HepG2 (cell line): ENCODE data around the gene SIRPA. TPM values are rescaled to one million over a fixed set of nuclear protein-coding genes. Genes with fewer than 3 reads are reported as not detected.
A peak's percentile ranks its signal among the peaks of the same experiment; 100 is the strongest.

ENCODE experiments used
- AGO2 ChIP-seq: fragments of 200-400 bp; formaldehyde crosslinking; optimal IDR thresholded peaks from 2 replicates; pipeline ENCODE3; 2017; ENCODE audit warnings: mild to moderate bottlenecking, low read depth, low read length, moderate library complexity
- ETV5 ChIP-seq: IDR thresholded peaks from 2 replicates; pipeline ENCODE4 v1.6.1; 2018; ENCODE audit warnings: missing biosample characterization, missing genetic modification reagents, inconsistent platforms, borderline replicate concordance
- HNF1A ChIP-seq, 2 experiments: sonication (generic) in 1 of 2; formaldehyde crosslinking in 1 of 2; IDR thresholded peaks; 2 replicates each; pipeline versions ENCODE4 v1.4.0 to v1.6.1; 2016 to 2020; ENCODE audit warnings: borderline replicate concordance in 1 of 2, low read depth in 1 of 2, mild to moderate bottlenecking in 1 of 2, missing genetic modification reagents in 1 of 2
- NCOA2 ChIP-seq: sonication (generic); formaldehyde crosslinking; IDR thresholded peaks from 2 replicates; pipeline ENCODE4 v1.8.0; 2022; ENCODE audit warnings: inconsistent platforms
- NFIB ChIP-seq: sonication (generic); formaldehyde crosslinking; IDR thresholded peaks from 2 replicates; pipeline ENCODE4 v1.9.0; 2021; ENCODE audit warnings: missing genetic modification reagents, mild to moderate bottlenecking, borderline replicate concordance
- NRL ChIP-seq: sonication (generic); formaldehyde crosslinking; IDR thresholded peaks from 2 replicates; pipeline ENCODE4 v1.5.0; 2020; ENCODE audit warnings: missing genetic modification reagents, mild to moderate bottlenecking, moderate library complexity, borderline replicate concordance
- SMC3 ChIP-seq: IDR thresholded peaks from 2 replicates; pipeline ENCODE4 v1.6.1; 2011; ENCODE audit warnings: low read length, improper control_type of control experiment
- TRIM24 ChIP-seq: sonication (generic); formaldehyde crosslinking; IDR thresholded peaks from 2 replicates; pipeline ENCODE4 v1.8.0; 2022; ENCODE audit warnings: mild to moderate bottlenecking, missing genetic modification reagents
- ZNF136 ChIP-seq: sonication (generic); formaldehyde crosslinking; IDR thresholded peaks from 2 replicates; pipeline ENCODE4 v1.8.1; 2022; ENCODE audit warnings: low read depth, mild to moderate bottlenecking, moderate library complexity, missing genetic modification reagents
- ZNF207 ChIP-seq: fragments of 450-650 bp; IDR thresholded peaks from 2 replicates; pipeline ENCODE4 v1.6.1; 2016; ENCODE audit warnings: antibody characterized with exemption, borderline replicate concordance
- ZNF570 ChIP-seq: sonication (generic); formaldehyde crosslinking; IDR thresholded peaks from 2 replicates; pipeline ENCODE4 v1.4.0; 2020; ENCODE audit warnings: mild to moderate bottlenecking, missing genetic modification reagents, borderline replicate concordance
- ZNF7 ChIP-seq: IDR thresholded peaks from 2 replicates; pipeline ENCODE4 v1.6.1; 2016; ENCODE audit warnings: missing biosample characterization, missing genetic modification reagents
- ZNF724P ChIP-seq: sonication (generic); formaldehyde crosslinking; IDR thresholded peaks from 2 replicates; pipeline ENCODE4 v1.8.0; 2022; ENCODE audit warnings: missing genetic modification reagents, borderline replicate concordance
- ZNF850 ChIP-seq: sonication (generic); formaldehyde crosslinking; conservative IDR thresholded peaks from 2 replicates; pipeline ENCODE4 v1.9.0; 2021; ENCODE audit warnings: mild to moderate bottlenecking, missing genetic modification reagents
- ZSCAN29 ChIP-seq: sonication (generic); formaldehyde crosslinking; conservative IDR thresholded peaks from 2 replicates; pipeline ENCODE4 v1.4.0; 2020; ENCODE audit warnings: mild to moderate bottlenecking, missing genetic modification reagents
- polyA plus RNA-seq, 8 experiments: library from polyadenylated mRNA; depleted of rRNA in 3 of 8; stranded (reverse) in 7 of 8; unstranded in 1 of 8; fragments of >200 nt; fragmentation: Illumina TruSeq in 4 of 8; extraction: Trizol in 4 of 8; gene quantifications; 2 replicates each; pipeline versions ENCODE4 v1.2.1 to v1.2.3, GENCODE V29; 2011 to 2016; ENCODE audit warnings: low read depth in 4 of 8, missing spikeins in 1 of 8, mixed read lengths in 1 of 8; ENCODE audit not compliant: insufficient read depth in 1 of 8
- total RNA-seq, 5 experiments: library from RNA; depleted of rRNA; stranded (reverse); fragments of >200 nt; fragmentation: Illumina TruSeq; extraction: Trizol; gene quantifications; 2 replicates each; pipeline ENCODE4 v1.2.3, GENCODE V29; 2016; ENCODE audit warnings: low read depth in 1 of 5
- TF ChIP-seq, protein P1 (sequence below): sonication (generic); formaldehyde crosslinking; IDR thresholded peaks from 2 replicates; pipeline ENCODE4 v1.4.0; 2020; ENCODE audit warnings: mild to moderate bottlenecking, missing genetic modification reagents

Gene SIRPA
- total and polyA plus RNA-seq, 2 of the 13 experiments (the other 11 are each of a cell fraction or from before 2014, with no cell fraction given), result 7.2 to 17.6 TPM

DNA sequence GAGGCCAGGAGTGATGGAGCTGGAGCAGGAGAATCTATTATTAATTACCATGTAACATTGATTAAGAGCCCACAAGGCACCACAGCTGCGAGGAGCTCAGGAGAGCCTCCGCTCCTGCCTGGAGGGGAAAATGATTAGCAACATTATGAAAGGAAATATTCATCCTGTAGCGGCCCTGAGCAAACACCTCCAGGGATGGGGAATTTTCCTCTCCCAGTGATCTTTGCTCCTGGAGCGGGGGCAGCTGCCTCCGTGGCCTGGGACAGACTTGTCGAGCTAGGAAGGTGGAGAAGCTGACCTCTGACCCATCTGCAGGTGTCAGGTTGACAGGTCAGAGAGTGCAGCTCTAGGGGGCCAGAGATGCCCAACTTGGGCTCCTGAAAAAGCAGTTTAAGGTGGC, 40.1 kb upstream of the SIRPA start (continued):
- TF ChIP-seq, protein P1, sequence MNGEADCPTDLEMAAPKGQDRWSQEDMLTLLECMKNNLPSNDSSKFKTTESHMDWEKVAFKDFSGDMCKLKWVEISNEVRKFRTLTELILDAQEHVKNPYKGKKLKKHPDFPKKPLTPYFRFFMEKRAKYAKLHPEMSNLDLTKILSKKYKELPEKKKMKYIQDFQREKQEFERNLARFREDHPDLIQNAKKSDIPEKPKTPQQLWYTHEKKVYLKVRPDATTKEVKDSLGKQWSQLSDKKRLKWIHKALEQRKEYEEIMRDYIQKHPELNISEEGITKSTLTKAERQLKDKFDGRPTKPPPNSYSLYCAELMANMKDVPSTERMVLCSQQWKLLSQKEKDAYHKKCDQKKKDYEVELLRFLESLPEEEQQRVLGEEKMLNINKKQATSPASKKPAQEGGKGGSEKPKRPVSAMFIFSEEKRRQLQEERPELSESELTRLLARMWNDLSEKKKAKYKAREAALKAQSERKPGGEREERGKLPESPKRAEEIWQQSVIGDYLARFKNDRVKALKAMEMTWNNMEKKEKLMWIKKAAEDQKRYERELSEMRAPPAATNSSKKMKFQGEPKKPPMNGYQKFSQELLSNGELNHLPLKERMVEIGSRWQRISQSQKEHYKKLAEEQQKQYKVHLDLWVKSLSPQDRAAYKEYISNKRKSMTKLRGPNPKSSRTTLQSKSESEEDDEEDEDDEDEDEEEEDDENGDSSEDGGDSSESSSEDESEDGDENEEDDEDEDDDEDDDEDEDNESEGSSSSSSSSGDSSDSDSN (CRISPR knock-in tag), result no peak
- TF ChIP-seq TRIM24 (CRISPR knock-in tag), result no peak
- no peak for TF ChIP-seq ZSCAN29 (CRISPR knock-in tag)
- no peak for TF ChIP-seq ZNF7 (CRISPR knock-in tag)
- peak; percentile 74 for TF ChIP-seq NCOA2 (CRISPR knock-in tag)
- no peak for TF ChIP-seq ZNF850 (CRISPR knock-in tag)
- no peak for TF ChIP-seq ZNF136 (CRISPR knock-in tag)
- no peak for TF ChIP-seq SMC3
- TF ChIP-seq ZNF724P (CRISPR knock-in tag), result no peak
- no peak for TF ChIP-seq NFIB (CRISPR knock-in tag)
- TF ChIP-seq ZNF207, result no peak
- no peak for TF ChIP-seq AGO2
- TF ChIP-seq HNF1A (IDR thresholded peaks at IDR 0.05; ENCODE audit: low read depth), result no peak
- TF ChIP-seq HNF1A (CRISPR knock-in tag; IDR thresholded peaks at IDR 0.05; ENCODE audit: borderline replicate concordance), result no peak
- TF ChIP-seq NRL (CRISPR knock-in tag), result 0 out of 2 replicates have a peak, but pooled peaks have one; percentile 69
- no peak for TF ChIP-seq ZNF570 (CRISPR knock-in tag)
- TF ChIP-seq ETV5 (CRISPR knock-in tag), result peak; percentile 59; the same call in 1 of the 2 replicates
